HL-60 (cell line): ENCODE data around the gene KIF26A.

ENCODE experiments used
- DNase-seq, 2 experiments: peaks; one replicate each; pipeline ENCODE4 v3.0.0-alpha.2; 2010 to 2020; ENCODE audit warnings: low read depth in 1 of 2, low spot score in 1 of 2
- H3K27ac ChIP-seq: fragments of 250-450 bp; sonication (Bioruptor Pico); replicated peaks from 2 replicates; pipeline ENCODE4 v1.5.1; 2020; ENCODE audit warnings: mild to moderate bottlenecking, moderate library complexity
- H3K27me3 ChIP-seq: fragments of 250-450 bp; sonication (Bioruptor Pico); 2 replicates; pipeline ENCODE4 v1.5.1; 2021; ENCODE audit warnings: mild to moderate bottlenecking, moderate library complexity; ENCODE audit not compliant: insufficient read depth, poor library complexity, severe bottlenecking
- H3K4me3 ChIP-seq: replicated peaks from 2 replicates; pipeline ENCODE4 v1.5.1; 2011; ENCODE audit warnings: mild to moderate bottlenecking, control low read depth, low read length; ENCODE audit not compliant: insufficient read depth
- GABPA ChIP-seq: IDR thresholded peaks from 2 replicates; pipeline ENCODE4 v1.6.1; 2012; ENCODE audit warnings: low read depth
- POLR2AphosphoS5 ChIP-seq: IDR thresholded peaks from 2 replicates; pipeline ENCODE4 v1.6.1; 2012; ENCODE audit warnings: low read depth
- SPI1 ChIP-seq: IDR thresholded peaks from 2 replicates; pipeline ENCODE4 v1.6.1; 2012; ENCODE audit warnings: low read depth, mild to moderate bottlenecking, borderline replicate concordance
- TF ChIP-seq, protein P1 (sequence below): IDR thresholded peaks from one replicate; pipeline ENCODE4 v1.5.1; 2011; ENCODE audit warnings: low read length, control low read depth, inconsistent platforms; ENCODE audit not compliant: insufficient read depth
- TF ChIP-seq, protein P2 (sequence below): IDR thresholded peaks from 2 replicates; pipeline ENCODE4 v1.6.1; 2012; ENCODE audit warnings: low read depth; ENCODE audit not compliant: insufficient replicate concordance

Gene KIF26A

DNA sequence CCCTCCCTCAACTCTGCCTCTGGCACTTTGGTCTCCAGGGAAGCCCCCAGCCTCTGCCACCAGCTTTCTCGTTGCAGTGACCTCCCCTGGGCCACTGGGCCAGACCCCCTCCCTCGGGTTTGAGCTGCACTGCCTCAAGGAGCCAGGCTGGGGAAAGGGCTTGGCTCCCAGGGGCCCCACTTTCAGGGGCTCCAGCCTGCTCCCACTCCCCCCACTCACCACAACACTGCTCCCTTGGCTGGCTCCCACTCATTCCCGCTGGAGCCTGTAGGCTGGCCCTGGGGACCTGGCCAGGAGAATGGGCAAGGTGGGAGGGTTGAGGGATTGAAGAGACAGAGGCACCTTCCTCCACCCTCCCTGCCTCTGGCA is 19.3 kb upstream of the KIF26A start:
- no peak overlapping the region for H3K27ac ChIP-seq
- H3K4me3 ChIP-seq = no peak overlapping the region
- TF ChIP-seq GABPA = no peak
- TF ChIP-seq, protein P1, sequence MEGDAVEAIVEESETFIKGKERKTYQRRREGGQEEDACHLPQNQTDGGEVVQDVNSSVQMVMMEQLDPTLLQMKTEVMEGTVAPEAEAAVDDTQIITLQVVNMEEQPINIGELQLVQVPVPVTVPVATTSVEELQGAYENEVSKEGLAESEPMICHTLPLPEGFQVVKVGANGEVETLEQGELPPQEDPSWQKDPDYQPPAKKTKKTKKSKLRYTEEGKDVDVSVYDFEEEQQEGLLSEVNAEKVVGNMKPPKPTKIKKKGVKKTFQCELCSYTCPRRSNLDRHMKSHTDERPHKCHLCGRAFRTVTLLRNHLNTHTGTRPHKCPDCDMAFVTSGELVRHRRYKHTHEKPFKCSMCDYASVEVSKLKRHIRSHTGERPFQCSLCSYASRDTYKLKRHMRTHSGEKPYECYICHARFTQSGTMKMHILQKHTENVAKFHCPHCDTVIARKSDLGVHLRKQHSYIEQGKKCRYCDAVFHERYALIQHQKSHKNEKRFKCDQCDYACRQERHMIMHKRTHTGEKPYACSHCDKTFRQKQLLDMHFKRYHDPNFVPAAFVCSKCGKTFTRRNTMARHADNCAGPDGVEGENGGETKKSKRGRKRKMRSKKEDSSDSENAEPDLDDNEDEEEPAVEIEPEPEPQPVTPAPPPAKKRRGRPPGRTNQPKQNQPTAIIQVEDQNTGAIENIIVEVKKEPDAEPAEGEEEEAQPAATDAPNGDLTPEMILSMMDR = no peak
- TF ChIP-seq, protein P2, sequence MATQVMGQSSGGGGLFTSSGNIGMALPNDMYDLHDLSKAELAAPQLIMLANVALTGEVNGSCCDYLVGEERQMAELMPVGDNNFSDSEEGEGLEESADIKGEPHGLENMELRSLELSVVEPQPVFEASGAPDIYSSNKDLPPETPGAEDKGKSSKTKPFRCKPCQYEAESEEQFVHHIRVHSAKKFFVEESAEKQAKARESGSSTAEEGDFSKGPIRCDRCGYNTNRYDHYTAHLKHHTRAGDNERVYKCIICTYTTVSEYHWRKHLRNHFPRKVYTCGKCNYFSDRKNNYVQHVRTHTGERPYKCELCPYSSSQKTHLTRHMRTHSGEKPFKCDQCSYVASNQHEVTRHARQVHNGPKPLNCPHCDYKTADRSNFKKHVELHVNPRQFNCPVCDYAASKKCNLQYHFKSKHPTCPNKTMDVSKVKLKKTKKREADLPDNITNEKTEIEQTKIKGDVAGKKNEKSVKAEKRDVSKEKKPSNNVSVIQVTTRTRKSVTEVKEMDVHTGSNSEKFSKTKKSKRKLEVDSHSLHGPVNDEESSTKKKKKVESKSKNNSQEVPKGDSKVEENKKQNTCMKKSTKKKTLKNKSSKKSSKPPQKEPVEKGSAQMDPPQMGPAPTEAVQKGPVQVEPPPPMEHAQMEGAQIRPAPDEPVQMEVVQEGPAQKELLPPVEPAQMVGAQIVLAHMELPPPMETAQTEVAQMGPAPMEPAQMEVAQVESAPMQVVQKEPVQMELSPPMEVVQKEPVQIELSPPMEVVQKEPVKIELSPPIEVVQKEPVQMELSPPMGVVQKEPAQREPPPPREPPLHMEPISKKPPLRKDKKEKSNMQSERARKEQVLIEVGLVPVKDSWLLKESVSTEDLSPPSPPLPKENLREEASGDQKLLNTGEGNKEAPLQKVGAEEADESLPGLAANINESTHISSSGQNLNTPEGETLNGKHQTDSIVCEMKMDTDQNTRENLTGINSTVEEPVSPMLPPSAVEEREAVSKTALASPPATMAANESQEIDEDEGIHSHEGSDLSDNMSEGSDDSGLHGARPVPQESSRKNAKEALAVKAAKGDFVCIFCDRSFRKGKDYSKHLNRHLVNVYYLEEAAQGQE = no peak
- no peak for TF ChIP-seq POLR2AphosphoS5
- no peak for TF ChIP-seq SPI1
- peaks cover 27% of the 10 kb centered on the region for H3K27me3 ChIP-seq
- no peak for DNase-seq

DNA sequence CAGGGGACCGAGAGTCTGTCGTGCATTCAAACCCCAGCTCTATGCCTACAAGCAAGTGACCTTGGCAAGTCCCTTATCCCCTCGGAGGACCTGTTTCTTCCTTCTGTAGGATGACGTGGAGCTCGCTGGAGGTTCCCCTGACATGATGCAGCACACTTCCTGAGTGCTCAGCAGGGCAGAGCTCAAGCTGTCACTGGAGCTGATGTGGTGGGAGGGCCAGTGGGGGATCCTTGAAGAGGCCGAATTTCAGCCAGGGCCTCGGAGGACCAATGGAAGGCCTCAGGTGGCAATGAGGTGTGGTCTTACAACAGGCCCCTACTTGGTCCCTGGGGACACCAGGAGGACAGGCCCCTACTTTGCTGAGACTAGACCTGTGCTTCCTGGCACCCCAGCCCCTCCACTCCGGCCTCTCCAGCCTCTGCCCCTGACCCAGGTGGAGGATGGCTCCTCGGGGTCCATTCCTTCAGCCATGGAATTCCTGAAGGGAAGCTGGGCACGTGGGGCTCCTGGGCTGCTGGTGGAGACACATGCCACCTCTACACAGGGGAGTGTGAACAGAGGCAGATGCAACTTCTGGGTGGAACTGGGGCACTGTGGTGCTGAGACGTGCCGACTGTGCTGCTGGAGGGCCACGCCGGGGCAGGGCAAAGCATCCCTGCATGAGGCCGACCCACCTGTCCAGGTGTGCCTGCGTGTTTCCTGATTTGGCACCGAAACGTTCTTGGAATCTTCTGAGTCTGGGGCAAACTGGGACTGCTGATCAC is 18.7 kb upstream of the KIF26A start:
- Histone ChIP-seq H3K27me3 (peaks cover 26% of the 10 kb centered on the region), H3K4me3 (no peak overlapping the region), H3K27ac (no peak overlapping the region)
- no peak for DNase-seq
- TF ChIP-seq SPI1 (no peak), GABPA (no peak), POLR2AphosphoS5 (no peak)
- TF ChIP-seq, protein P1 = no peak
- TF ChIP-seq, protein P2 = no peak

DNA sequence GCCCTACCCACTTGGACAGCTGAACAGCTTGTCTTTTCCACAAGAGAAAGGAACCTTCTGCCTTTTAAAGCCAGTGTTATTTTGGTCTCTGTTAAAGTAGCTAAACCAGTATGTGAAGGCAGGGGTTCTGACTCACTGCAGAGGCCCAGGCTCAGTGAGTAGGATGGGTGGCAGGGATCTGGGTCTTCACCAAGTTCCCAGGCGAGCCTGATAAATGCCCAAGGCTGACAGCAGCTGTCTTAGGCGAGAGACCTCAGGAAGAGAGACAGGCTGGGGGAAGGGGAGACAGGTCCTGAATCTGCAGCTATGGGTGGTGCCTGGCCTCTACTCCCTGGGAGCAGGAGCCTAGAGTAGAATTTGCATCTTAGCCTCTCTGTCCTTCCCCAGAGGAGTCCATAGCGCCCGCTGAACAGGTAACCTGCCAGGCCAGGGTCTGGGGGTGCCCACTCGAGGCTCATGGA is 18.1 kb upstream of the KIF26A start:
- Histone ChIP-seq H3K4me3 (no peak overlapping the region), H3K27ac (no peak overlapping the region), H3K27me3 (peaks cover 25% of the 10 kb centered on the region)
- TF ChIP-seq SPI1 (no peak), GABPA (no peak), POLR2AphosphoS5 (no peak)
- TF ChIP-seq, protein P2 = no peak
- TF ChIP-seq, protein P1 = no peak
- DNase-seq = no peak
